Parathyroid adenoma (tissue), 2 donors: ENCODE measurements around the gene P4HA3.

ENCODE experiments used
- H2AFZ ChIP-seq: fragments of 300-600 bp; sonication (generic); one replicate; pipeline ENCODE4 v1.7.0; 2017; ENCODE audit warnings: antibody characterized with exemption, mild to moderate bottlenecking
- H3K27ac ChIP-seq: fragments of 300-600 bp; sonication (generic); one replicate; pipeline ENCODE4 v1.7.0; 2017
- H3K27me3 ChIP-seq: fragments of 300-600 bp; sonication (generic); one replicate; pipeline ENCODE4 v1.7.0; 2017; ENCODE audit warnings: low read length; ENCODE audit not compliant: control insufficient read depth, insufficient read depth
- H3K36me3 ChIP-seq: fragments of 300-600 bp; sonication (generic); one replicate; pipeline ENCODE4 v1.7.0; 2017; ENCODE audit warnings: low read length; ENCODE audit not compliant: control insufficient read depth, insufficient read depth
- H3K4me1 ChIP-seq: fragments of 300-600 bp; sonication (generic); one replicate; pipeline ENCODE4 v1.7.0; 2017; ENCODE audit warnings: control low read depth
- H3K4me2 ChIP-seq: fragments of 300-600 bp; sonication (generic); one replicate; pipeline ENCODE4 v1.7.0; 2017; ENCODE audit warnings: low read length
- H3K4me3 ChIP-seq: fragments of 300-600 bp; sonication (generic); one replicate; pipeline ENCODE4 v1.7.0; 2017; ENCODE audit warnings: low read depth, low read length
- H3K79me2 ChIP-seq: fragments of 300-600 bp; sonication (generic); one replicate; pipeline ENCODE4 v1.7.0; 2017; ENCODE audit warnings: control low read depth
- H3K9ac ChIP-seq: fragments of 300-600 bp; sonication (generic); one replicate; pipeline ENCODE4 v1.7.0; 2017; ENCODE audit warnings: mild to moderate bottlenecking
- H3K9me3 ChIP-seq: fragments of 300-600 bp; sonication (generic); one replicate; pipeline ENCODE4 v1.7.0; 2017; ENCODE audit warnings: low read length; ENCODE audit not compliant: control insufficient read depth
- CTCF ChIP-seq: fragments of 300-600 bp; sonication (generic); IDR thresholded peaks from one replicate; pipeline ENCODE4 v1.7.0; 2017; ENCODE audit warnings: antibody characterized with exemption, mild to moderate bottlenecking
- donor health status: primary hyperparathyroidism.

P4HA3 gene

GRCh38 chr11:74282421-74282820, 29.0 kb downstream of the P4HA3 start:
- Histone ChIP-seq H3K9ac (no peak overlapping the region), H3K4me1 (no peaks in the 10 kb centered on the region), H3K9me3 (no peaks in the 10 kb centered on the region), H3K27ac (no peak overlapping the region), H3K36me3 (no peaks in the 10 kb centered on the region), H3K4me2 (no peak overlapping the region), H3K4me3 (no peak overlapping the region), H2AFZ (no peak overlapping the region), H3K79me2 (no peaks in the 10 kb centered on the region), H3K27me3 (no peaks in the 10 kb centered on the region)
- TF ChIP-seq CTCF = no peak

GRCh38 chr11:74280494-74280893, 30.9 kb downstream of the P4HA3 start:
- TF ChIP-seq CTCF = no peak
- no peaks in the 10 kb centered on the region for H3K4me1 ChIP-seq

GRCh38 chr11:74279256-74279655, 32.2 kb downstream of the P4HA3 start:
- Histone ChIP-seq H3K4me2 (no peak overlapping the region), H3K27ac (no peak overlapping the region)

More at GRCh38 chr11:74280494-74280893, 30.9 kb downstream of the P4HA3 start:
- Histone ChIP-seq H3K4me2 (no peak overlapping the region), H3K36me3 (no peaks in the 10 kb centered on the region), H3K9ac (no peak overlapping the region), H3K27me3 (no peaks in the 10 kb centered on the region), H3K27ac (no peak overlapping the region), H2AFZ (no peak overlapping the region), H3K4me3 (no peak overlapping the region), H3K79me2 (no peaks in the 10 kb centered on the region), H3K9me3 (no peaks in the 10 kb centered on the region)

GRCh38 chr11:74278721-74279161, 32.7 kb downstream of the P4HA3 start:
- no peaks in the 10 kb centered on the region for H3K27me3 ChIP-seq
- H3K9me3 ChIP-seq = no peaks in the 10 kb centered on the region
- no peaks in the 10 kb centered on the region for H3K4me1 ChIP-seq
- H3K4me2 ChIP-seq = no peak overlapping the region
- no peak overlapping the region for H3K4me3 ChIP-seq
- no peaks in the 10 kb centered on the region for H3K79me2 ChIP-seq
- no peaks in the 10 kb centered on the region for H3K36me3 ChIP-seq
- no peak overlapping the region for H3K9ac ChIP-seq
- H3K27ac ChIP-seq = no peak overlapping the region
- H2AFZ ChIP-seq = no peak overlapping the region
- TF ChIP-seq CTCF = no peak

More at GRCh38 chr11:74279256-74279655, 32.2 kb downstream of the P4HA3 start:
- Histone ChIP-seq H3K9ac (no peak overlapping the region), H3K4me1 (no peaks in the 10 kb centered on the region), H3K79me2 (no peaks in the 10 kb centered on the region), H2AFZ (no peak overlapping the region), H3K27me3 (no peaks in the 10 kb centered on the region), H3K9me3 (no peaks in the 10 kb centered on the region), H3K36me3 (no peaks in the 10 kb centered on the region), H3K4me3 (no peak overlapping the region)
- TF ChIP-seq CTCF = no peak

GRCh38 chr11:74278103-74278502, 33.3 kb downstream of the P4HA3 start:
- Histone ChIP-seq H3K27me3 (no peaks in the 10 kb centered on the region), H3K9me3 (no peaks in the 10 kb centered on the region), H3K36me3 (no peaks in the 10 kb centered on the region), H3K4me1 (no peaks in the 10 kb centered on the region), H3K27ac (no peak overlapping the region), H3K4me2 (no peak overlapping the region), H2AFZ (no peak overlapping the region), H3K9ac (no peak overlapping the region), H3K79me2 (no peaks in the 10 kb centered on the region), H3K4me3 (no peak overlapping the region)
- TF ChIP-seq CTCF = no peak
